KBM-7 (cell line): ENCODE results near the gene ACER3.
"Not testable (repeated sequence)": the region's sequence is repeated elsewhere in the genome, so short reads cannot be mapped to it uniquely, and the experiment has no call there.

Experiments used
- DNase-seq: peaks from one replicate; pipeline ENCODE4 v3.0.0-alpha.2; 2015
- in situ Hi-C: fragments of 300-500 bp; cut with MboI; formaldehyde crosslinking; loops from 2 replicates; pipeline ENCODE4 v1.14.3; 2020; ENCODE audit warnings: low sequenced_read_pairs, low pct_unique_long_range_greater_than_20kb, mixed read lengths

ACER3 gene

GRCh38 chr11:76859708-76860227 is 950 bp upstream of the ACER3 start:
- in situ Hi-C loops: no loop called here
- no peak for DNase-seq

GRCh38 chr11:76861490-76861953 is 804 bp downstream of the ACER3 start:
- in situ Hi-C loops: no loop called here
- DNase-seq: peak; percentile 35

GRCh38 chr11:76862794-76863193 is 2.1 kb downstream of the ACER3 start:
- in situ Hi-C loops, DNase-seq: not testable (repeated sequence)

GRCh38 chr11:76863196-76863777 is 2.6 kb downstream of the ACER3 start:
- in situ Hi-C loops: no loop called here
- peak; percentile 80 for DNase-seq

- in situ Hi-C loops: no loop called here
- no peak for DNase-seq
Observed at GRCh38 chr11:76872959-76873827, 12.5 kb downstream of the ACER3 start.

- no peak for DNase-seq
- in situ Hi-C loops: no loop called here
Observed at GRCh38 chr11:76878014-76878413, 17.3 kb downstream of the ACER3 start.

- no peak for DNase-seq
- in situ Hi-C loops: no loop called here
Observed at GRCh38 chr11:76880314-76880713, 19.6 kb downstream of the ACER3 start.

- no peak for DNase-seq
- in situ Hi-C loops: no loop called here
Observed at GRCh38 chr11:76880956-76881355, 20.2 kb downstream of the ACER3 start.

- peak; percentile 16 for DNase-seq
- in situ Hi-C loops: no loop called here
Observed at GRCh38 chr11:76885390-76886097, 24.8 kb downstream of the ACER3 start.

GRCh38 chr11:76888989-76889388 is 28.3 kb downstream of the ACER3 start:
- DNase-seq: no peak
- in situ Hi-C loops: no loop called here

- in situ Hi-C loops: no loop called here
- DNase-seq: no peak
Observed at GRCh38 chr11:76889411-76889975, 28.8 kb downstream of the ACER3 start.

GRCh38 chr11:76890329-76890728 is 29.6 kb downstream of the ACER3 start:
- DNase-seq: no peak
- in situ Hi-C loops: no loop called here

- in situ Hi-C loops: no loop called here
- DNase-seq: no peak
Observed at GRCh38 chr11:76891285-76891684, 30.6 kb downstream of the ACER3 start.

GRCh38 chr11:76891793-76892192 is 31.1 kb downstream of the ACER3 start:
- in situ Hi-C loops: no loop called here
- DNase-seq: no peak

- in situ Hi-C loops: no loop called here
- no peak for DNase-seq
Observed at GRCh38 chr11:76892306-76892705, 31.6 kb downstream of the ACER3 start.

GRCh38 chr11:76897233-76897632 is 36.5 kb downstream of the ACER3 start:
- in situ Hi-C loops: no loop called here
- no peak for DNase-seq

- in situ Hi-C loops: no loop called here
- no peak for DNase-seq
Observed at GRCh38 chr11:76901144-76901543, 40.4 kb downstream of the ACER3 start.

- DNase-seq, in situ Hi-C loops: not testable (repeated sequence)
Observed at GRCh38 chr11:76901622-76902021, 40.9 kb downstream of the ACER3 start.
